NT2/D1 (cell line): ENCODE data around the gene CIC.

Source experiments
- YY1 ChIP-seq: IDR thresholded peaks from 2 replicates; pipeline ENCODE4 v1.6.1; 2011; ENCODE audit not compliant: insufficient read length, insufficient read depth
- ZNF274 ChIP-seq: IDR thresholded peaks from 2 replicates; pipeline ENCODE4 v1.6.1; 2011; ENCODE audit warnings: mild to moderate bottlenecking, low read depth, low read length

- TF ChIP-seq ZNF274 = no peak
- TF ChIP-seq YY1 = no peak
Observed at GRCh38 chr19:42252365-42253244, 16.4 kb upstream of the CIC start.
